OCI-LY7 (cell line): ENCODE data around the gene GPR153. TPM values are rescaled to one million over a fixed set of nuclear protein-coding genes. Genes with fewer than 3 reads are reported as not detected.

Experiments
- BruUV-seq: library from RNA; stranded (reverse); fragments of 400-500 nt; replicated peaks from 2 replicates; lab custom pipeline; 2021; lab: Mats Ljungman, UMichigan
- CTCF ChIA-PET: fragments of 300-600 bp; sonication (Branson Sonifier 250); formaldehyde crosslinking; loops from one replicate; lab custom pipeline; 2022; ENCODE audit warnings: antibody characterized with exemption; ENCODE audit not compliant: unreplicated experiment; lab: Charles Lee
- POLR2A ChIA-PET: fragments of 300-600 bp; sonication (Branson Sonifier 250); formaldehyde crosslinking; loops from one replicate; lab custom pipeline; 2022; ENCODE audit warnings: antibody characterized with exemption; lab: Charles Lee
- DNase-seq: peaks from one replicate; pipeline ENCODE4 v3.0.0-alpha.2; 2015; ENCODE audit warnings: low spot score
- H2AFZ ChIP-seq: fragments of 200-600 bp; sonication (generic), shearing (Covaris generic); 2 replicates; pipeline ENCODE4 v1.6.1; 2014; ENCODE audit warnings: mild to moderate bottlenecking, antibody characterized with exemption, low read length, moderate library complexity
- H3K27ac ChIP-seq: fragments of 200-600 bp; sonication (generic); 2 replicates; pipeline ENCODE4 v1.5.1; 2014; ENCODE audit warnings: mixed run types, low read depth, mild to moderate bottlenecking, moderate library complexity, low read length, inconsistent platforms; ENCODE audit not compliant: poor library complexity, severe bottlenecking
- H3K36me3 ChIP-seq: fragments of 200-600 bp; sonication (generic); 2 replicates; pipeline ENCODE4 v1.6.1; 2014; ENCODE audit warnings: mild to moderate bottlenecking, antibody characterized with exemption, low read length, moderate library complexity, mixed read lengths; ENCODE audit not compliant: insufficient read depth
- H3K4me1 ChIP-seq: fragments of 200-600 bp; sonication (generic); 2 replicates; pipeline ENCODE4 v1.5.1; 2014; ENCODE audit warnings: mild to moderate bottlenecking, low read length; ENCODE audit not compliant: insufficient read depth, poor library complexity, severe bottlenecking
- H3K4me2 ChIP-seq: fragments of 200-600 bp; sonication (generic); 2 replicates; pipeline ENCODE4 v1.6.1; 2014; ENCODE audit warnings: mild to moderate bottlenecking, low read length
- H3K4me3 ChIP-seq: fragments of 200-600 bp; sonication (generic); 2 replicates; pipeline ENCODE4 v1.5.1; 2014; ENCODE audit warnings: mild to moderate bottlenecking, low read depth, low read length; ENCODE audit not compliant: poor library complexity, severe bottlenecking
- H3K79me2 ChIP-seq: fragments of 200-600 bp; sonication (generic); 2 replicates; pipeline ENCODE4 v1.6.1; 2016; ENCODE audit warnings: low read depth, mild to moderate bottlenecking, low read length, moderate library complexity, mixed read lengths; ENCODE audit not compliant: insufficient read depth
- H3K9me2 ChIP-seq: fragments of 200-600 bp; sonication (generic); 2 replicates; pipeline ENCODE4 v1.6.1; 2016; ENCODE audit warnings: mild to moderate bottlenecking, low read length, mixed read lengths; ENCODE audit not compliant: insufficient read depth
- H3K9me3 ChIP-seq: fragments of 200-600 bp; sonication (generic); 2 replicates; pipeline ENCODE4 v1.6.1; 2014; ENCODE audit warnings: mild to moderate bottlenecking, mixed run types, low read length, mixed read lengths
- H4K20me1 ChIP-seq: fragments of 200-600 bp; sonication (generic); 2 replicates; pipeline ENCODE4 v1.6.1; 2014; ENCODE audit warnings: mild to moderate bottlenecking, antibody characterized with exemption, low read length, moderate library complexity, mixed read lengths; ENCODE audit not compliant: insufficient read depth
- CTCF ChIP-seq: fragments of 200-600 bp; sonication (generic); conservative IDR thresholded peaks from 2 replicates; pipeline ENCODE4 v1.5.1; 2014; ENCODE audit warnings: mild to moderate bottlenecking, antibody characterized with exemption, low read length, moderate library complexity, mixed read lengths
- EZH2phosphoT487 ChIP-seq: fragments of 200-600 bp; sonication (generic); IDR thresholded peaks from 2 replicates; pipeline ENCODE4 v1.6.1; 2018; ENCODE audit warnings: low read depth, borderline replicate concordance, mild to moderate bottlenecking, mixed run types, antibody characterized with exemption, low read length, moderate library complexity, mixed read lengths
- intact Hi-C: fragments of 100-400 bp; cut with micrococcal nuclease; formaldehyde crosslinking; loops from one replicate; pipeline ENCODE4 v1.10.0; 2022; ENCODE audit not compliant: unreplicated experiment
- total RNA-seq, 2 experiments: library from RNA; depleted of rRNA in 1 of 2; stranded (reverse); fragments of >200 nt in 1 of 2; shearing (Covaris generic) in 1 of 2; gene quantifications; 2 replicates each; pipeline ENCODE4 v1.2.3, GENCODE V29; 2014 to 2022

Gene GPR153
- total RNA-seq, 2 experiments from 2014 or later = not detected

- H2AFZ ChIP-seq = no peak overlapping the region
- DNase-seq = no peak
- intact Hi-C loops = no loop called here
- H3K36me3 ChIP-seq = peaks cover 97% of the 10 kb centered on the region
- H3K27ac ChIP-seq = no peak overlapping the region
- no peaks in the 10 kb centered on the region for H3K9me2 ChIP-seq
- BruUV-seq = no TSS peak
- CTCF ChIA-PET = no interaction called here
- POLR2A ChIA-PET = no interaction called here
- no peak overlapping the region for H3K4me2 ChIP-seq
- no peaks in the 10 kb centered on the region for H3K79me2 ChIP-seq
- H4K20me1 ChIP-seq = 0 out of 2 replicates have a peak, but pooled peaks cover 6% of the 10 kb centered on the region
- no peaks in the 10 kb centered on the region for H3K4me1 ChIP-seq
- H3K4me3 ChIP-seq = no peak overlapping the region
- no peaks in the 10 kb centered on the region for H3K9me3 ChIP-seq
- TF ChIP-seq EZH2phosphoT487 (no peak), CTCF (no peak)
Measured at GRCh38 chr1:6225651-6226050, 35.2 kb downstream of the GPR153 start.

GRCh38 chr1:6224718-6225117 is 36.2 kb downstream of the GPR153 start:
- Histone ChIP-seq H3K4me1 (no peaks in the 10 kb centered on the region), H3K4me3 (no peak overlapping the region), H3K27ac (no peak overlapping the region), H3K36me3 (peaks cover 96% of the 10 kb centered on the region), H3K79me2 (no peaks in the 10 kb centered on the region), H2AFZ (no peak overlapping the region), H3K4me2 (no peak overlapping the region), H3K9me2 (no peaks in the 10 kb centered on the region), H4K20me1 (0 out of 2 replicates have a peak, but pooled peaks cover 6% of the 10 kb centered on the region), H3K9me3 (no peaks in the 10 kb centered on the region)
- intact Hi-C loops = no loop called here
- CTCF ChIA-PET = no interaction called here
- POLR2A ChIA-PET = interaction anchor here (0.6 kb wide), 1 partner anchor 318 kb away, joined by 3 read pairs; no protein-coding TSS in a partner anchor
- BruUV-seq = no TSS peak
- no peak for DNase-seq
- TF ChIP-seq EZH2phosphoT487 (no peak), CTCF (no peak)

GRCh38 chr1:6223617-6224016 is 37.3 kb downstream of the GPR153 start:
- POLR2A ChIA-PET = interaction anchor here (0.6 kb wide), 1 partner anchor 109 kb away, joined by 4 read pairs; no protein-coding TSS in a partner anchor
- CTCF ChIA-PET = no interaction called here
- H3K36me3 ChIP-seq = peaks cover 86% of the 10 kb centered on the region

More at GRCh38 chr1:6223617-6224016, 37.3 kb downstream of the GPR153 start:
- 0 out of 2 replicates have a peak, but pooled peaks cover 6% of the 10 kb centered on the region for H4K20me1 ChIP-seq
- H3K27ac ChIP-seq = no peak overlapping the region
- intact Hi-C loops = no loop called here
- H3K4me1 ChIP-seq = no peaks in the 10 kb centered on the region
- H3K79me2 ChIP-seq = no peaks in the 10 kb centered on the region
- H3K9me3 ChIP-seq = no peaks in the 10 kb centered on the region
- no peak overlapping the region for H3K4me3 ChIP-seq
- H3K4me2 ChIP-seq = no peak overlapping the region
- no peaks in the 10 kb centered on the region for H3K9me2 ChIP-seq
- BruUV-seq = TSS peak; percentile 68
- TF ChIP-seq CTCF (no peak), EZH2phosphoT487 (no peak)
- H2AFZ ChIP-seq = no peak overlapping the region
- DNase-seq = no peak
